Lower leg skin (tissue), 3 donors: ENCODE data around the gene NUCKS1.

Experiments used
- POLR2A ChIP-seq, 2 donors: fragments of 450-650 bp; IDR thresholded peaks; one replicate each; pipeline ENCODE4 v1.6.1; 2016 to 2017; ENCODE audit warnings: antibody characterized with exemption in 2 of 2, mild to moderate bottlenecking in 1 of 2, moderate library complexity in 1 of 2
- TF ChIP-seq, protein P1 (sequence below), 3 donors: fragments of 450-650 bp; IDR thresholded peaks; one replicate each; pipeline ENCODE4 v1.5.1; 2016; ENCODE audit warnings: antibody characterized with exemption in 3 of 3, mild to moderate bottlenecking in 3 of 3, moderate library complexity in 2 of 3

DNA sequence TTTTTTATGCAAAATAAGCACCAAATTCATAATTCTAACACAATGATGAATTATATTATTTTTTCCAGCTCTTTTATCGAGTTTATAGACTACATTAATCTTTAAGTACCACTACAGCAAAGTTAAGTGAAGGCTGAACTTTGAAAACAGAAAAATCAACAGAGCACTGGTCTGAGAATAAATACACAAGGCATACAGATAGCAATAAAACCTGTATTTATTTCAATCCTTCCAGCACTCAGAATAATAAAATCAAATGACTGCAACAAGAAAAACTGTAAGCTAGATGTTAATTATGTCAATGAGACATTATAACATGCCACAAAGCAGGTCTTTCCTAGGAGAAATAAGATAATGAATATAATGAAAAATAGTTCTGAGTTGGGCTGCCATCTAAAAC is 24.5 kb downstream of the NUCKS1 start:
- TF ChIP-seq, protein P1, sequence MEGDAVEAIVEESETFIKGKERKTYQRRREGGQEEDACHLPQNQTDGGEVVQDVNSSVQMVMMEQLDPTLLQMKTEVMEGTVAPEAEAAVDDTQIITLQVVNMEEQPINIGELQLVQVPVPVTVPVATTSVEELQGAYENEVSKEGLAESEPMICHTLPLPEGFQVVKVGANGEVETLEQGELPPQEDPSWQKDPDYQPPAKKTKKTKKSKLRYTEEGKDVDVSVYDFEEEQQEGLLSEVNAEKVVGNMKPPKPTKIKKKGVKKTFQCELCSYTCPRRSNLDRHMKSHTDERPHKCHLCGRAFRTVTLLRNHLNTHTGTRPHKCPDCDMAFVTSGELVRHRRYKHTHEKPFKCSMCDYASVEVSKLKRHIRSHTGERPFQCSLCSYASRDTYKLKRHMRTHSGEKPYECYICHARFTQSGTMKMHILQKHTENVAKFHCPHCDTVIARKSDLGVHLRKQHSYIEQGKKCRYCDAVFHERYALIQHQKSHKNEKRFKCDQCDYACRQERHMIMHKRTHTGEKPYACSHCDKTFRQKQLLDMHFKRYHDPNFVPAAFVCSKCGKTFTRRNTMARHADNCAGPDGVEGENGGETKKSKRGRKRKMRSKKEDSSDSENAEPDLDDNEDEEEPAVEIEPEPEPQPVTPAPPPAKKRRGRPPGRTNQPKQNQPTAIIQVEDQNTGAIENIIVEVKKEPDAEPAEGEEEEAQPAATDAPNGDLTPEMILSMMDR (IDR thresholded peaks at IDR 0.05) = no peak
- no peak for TF ChIP-seq POLR2A (IDR thresholded peaks at IDR 0.05)
